ENCODE results near the gene TRIM44. TPM values are rescaled to one million over a fixed set of nuclear protein-coding genes. Genes with fewer than 3 reads are reported as not detected.

The TRIM44 gene, protein sequence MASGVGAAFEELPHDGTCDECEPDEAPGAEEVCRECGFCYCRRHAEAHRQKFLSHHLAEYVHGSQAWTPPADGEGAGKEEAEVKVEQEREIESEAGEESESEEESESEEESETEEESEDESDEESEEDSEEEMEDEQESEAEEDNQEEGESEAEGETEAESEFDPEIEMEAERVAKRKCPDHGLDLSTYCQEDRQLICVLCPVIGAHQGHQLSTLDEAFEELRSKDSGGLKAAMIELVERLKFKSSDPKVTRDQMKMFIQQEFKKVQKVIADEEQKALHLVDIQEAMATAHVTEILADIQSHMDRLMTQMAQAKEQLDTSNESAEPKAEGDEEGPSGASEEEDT
- 14.3 to 29.3 TPM (median 26.5 TPM) in 5 replicates for total RNA-seq (2022; extraction: Qiagen RNA extraction)

DNA sequence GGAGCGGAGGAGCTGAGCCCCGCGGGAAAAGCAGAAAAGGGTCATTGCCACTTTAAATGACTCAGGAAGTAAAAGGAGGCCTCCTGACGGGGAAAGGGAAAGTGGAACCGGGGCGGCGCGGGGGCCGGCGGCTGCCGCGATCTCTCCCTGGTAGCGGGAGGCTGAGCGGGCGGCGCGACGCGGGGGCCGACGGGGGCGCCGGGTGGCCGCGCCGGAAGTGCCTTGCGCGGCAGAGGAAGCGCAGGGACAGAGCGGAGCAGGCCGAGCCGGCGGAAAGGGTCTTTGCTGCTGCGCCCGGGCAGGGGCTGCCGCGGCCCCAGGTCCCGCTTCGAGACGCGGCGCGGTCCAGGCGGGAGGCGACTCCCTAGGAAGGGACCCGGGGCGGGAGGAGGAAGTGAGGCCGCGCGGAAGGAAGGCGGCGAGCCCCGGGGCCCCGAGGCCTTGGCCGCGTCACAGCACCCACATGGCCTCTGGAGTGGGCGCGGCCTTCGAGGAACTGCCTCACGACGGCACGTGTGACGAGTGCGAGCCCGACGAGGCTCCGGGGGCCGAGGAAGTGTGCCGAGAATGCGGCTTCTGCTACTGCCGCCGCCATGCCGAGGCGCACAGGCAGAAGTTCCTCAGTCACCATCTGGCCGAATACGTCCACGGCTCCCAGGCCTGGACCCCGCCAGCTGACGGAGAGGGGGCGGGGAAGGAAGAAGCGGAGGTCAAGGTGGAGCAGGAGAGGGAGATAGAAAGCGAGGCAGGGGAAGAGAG, at the start of gene TRIM44:
Gene TRIM44 (plus strand): TSS at position 127 of the 759 bp plus-strand sequence. CDS start 337 bp downstream, at position 464.

DNA sequence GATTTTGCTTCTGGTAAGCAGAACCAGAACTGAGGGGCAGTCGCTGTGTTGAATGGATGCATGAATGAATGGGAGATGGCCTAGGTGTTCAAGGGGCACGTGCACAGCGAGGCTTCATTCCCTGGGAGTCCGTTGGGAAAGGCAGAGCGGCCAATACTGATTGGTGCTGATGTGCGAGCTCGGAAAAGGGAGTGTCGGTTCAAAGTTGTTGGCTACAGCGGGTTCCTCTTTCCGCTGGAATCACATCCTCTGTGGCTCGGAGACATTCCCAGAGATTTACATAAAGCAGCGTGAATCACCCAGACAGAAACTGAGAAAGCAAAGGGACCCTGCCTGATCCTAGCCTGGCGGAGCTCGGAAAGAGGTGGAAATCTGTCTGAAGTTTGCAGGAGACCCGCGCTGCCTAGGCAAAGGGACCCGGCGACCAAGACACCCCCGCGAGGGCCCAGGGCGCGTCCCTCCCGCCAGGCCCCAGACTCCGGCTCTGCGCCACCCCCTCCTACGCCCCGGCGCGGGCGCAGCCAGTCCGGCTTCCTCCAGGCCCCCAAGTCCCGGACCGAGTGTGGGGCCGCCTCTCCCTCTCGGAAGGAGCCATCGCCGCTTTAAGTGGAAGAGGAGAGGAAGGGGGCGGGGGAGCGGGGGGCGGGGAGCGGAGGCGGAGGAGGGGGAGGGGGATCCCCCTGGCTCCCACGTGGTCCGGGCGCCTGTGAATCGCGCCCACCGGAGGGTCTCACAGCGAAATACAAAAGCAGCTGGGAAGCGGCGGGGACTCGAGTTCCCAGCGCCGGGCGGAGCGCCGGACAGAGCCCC, 44.7 kb upstream of the TRIM44 start, which contains the start of gene FJX1:
Gene FJX1 (plus strand): TSS at position 774 of the 810 bp plus-strand sequence. CDS start 177 bp downstream, outside the sequence.

Other genes starting within 250 kb of the TRIM44 start
- 0.08 to 0.15 TPM (median 0.12 TPM) in 5 replicates for gene SLC1A2, start 243.2 kb upstream of the TRIM44 start, total RNA-seq (2022; extraction: Qiagen RNA extraction)
- 0.02 to 0.03 TPM in 2 of 5 replicates, not detected in the others for gene PAMR1, start 137.2 kb upstream of the TRIM44 start, total RNA-seq (2022; extraction: Qiagen RNA extraction)
- 31.8 to 42.4 TPM (median 40.0 TPM) in 5 replicates for gene FJX1, start 44.3 kb upstream of the TRIM44 start, total RNA-seq (2022; extraction: Qiagen RNA extraction)